H1 (cell line): ENCODE results near the gene AFF1. TPM values are rescaled to one million over a fixed set of nuclear protein-coding genes. Genes with fewer than 3 reads are reported as not detected.

Experiments
- EP300 ChIP-seq, 2 experiments: IDR thresholded peaks; 1 replicate in 1 of 2; 2 replicates in 1 of 2; pipeline ENCODE4 v1.6.1; 2011 to 2012; ENCODE audit warnings: low read depth in 2 of 2, low read length in 2 of 2, mild to moderate bottlenecking in 2 of 2, borderline replicate concordance in 1 of 2, inconsistent platforms in 1 of 2, moderate library complexity in 1 of 2
- EZH2 ChIP-seq: fragments of 200-600 bp; sonication (generic); IDR thresholded peaks from 2 replicates; pipeline ENCODE4 v1.7.1; 2012; ENCODE audit warnings: low read depth, mild to moderate bottlenecking, moderate library complexity, low read length, inconsistent platforms; ENCODE audit not compliant: severe bottlenecking
- GABPA ChIP-seq: IDR thresholded peaks from 2 replicates; pipeline ENCODE4 v1.6.1; 2011; ENCODE audit warnings: mild to moderate bottlenecking, low read length, moderate library complexity, borderline replicate concordance; ENCODE audit not compliant: insufficient read depth
- RNF2 ChIP-seq: fragments of 200-900, 300-1000 bp; sonication (generic); IDR thresholded peaks from 2 replicates; pipeline ENCODE4 v1.7.1; 2016; ENCODE audit warnings: borderline replicate concordance, low read depth, mild to moderate bottlenecking, antibody characterized with exemption, low read length; ENCODE audit not compliant: poor library complexity, severe bottlenecking; ENCODE audit errors: missing control alignments
- SIN3A ChIP-seq, 2 experiments: IDR thresholded peaks in 1 of 2; conservative IDR thresholded peaks in 1 of 2; 2 replicates each; pipeline ENCODE4 v1.6.1; 2011 to 2012; ENCODE audit warnings: low read length in 2 of 2, improper control_type of control experiment in 1 of 2, low read depth in 1 of 2, mild to moderate bottlenecking in 1 of 2
- polyA plus RNA-seq, 7 experiments: library from polyadenylated mRNA; depleted of rRNA in 3 of 7; stranded (reverse) in 5 of 7; unstranded in 2 of 7; fragments of >200 nt in 5 of 7; fragments of 200-250 nt in 2 of 7; gene quantifications; 1 replicate in 5 of 7; 2 replicates in 1 of 7; 4 replicates in 1 of 7; pipeline versions ENCODE4 v1.2.1 to v1.2.3, GENCODE V29; 2011 to 2013; ENCODE audit warnings: missing spikeins in 2 of 7, mixed read lengths in 2 of 7
- total RNA-seq: library from RNA; stranded (reverse); fragmentation: NEBNext Ultra II Directional; extraction: Animal tissue kit (Norgen Biotek cat#: 25700); gene quantifications from 2 replicates; pipeline ENCODE4 v1.2.1, GENCODE V29; 2021
- TF ChIP-seq, protein P1 (sequence below): fragments of 300-600 bp; sonication (generic); IDR thresholded peaks from 2 replicates; pipeline ENCODE4 v1.7.1; 2012; ENCODE audit warnings: low read length, moderate library complexity, mild to moderate bottlenecking, inconsistent platforms; ENCODE audit not compliant: insufficient replicate concordance

Gene AFF1
- total and polyA plus RNA-seq, 2 of the 8 experiments (the other 6 are each of a cell fraction or from before 2014, with no cell fraction given), result 14.8 to 85.5 TPM

GRCh38 chr4:87092389-87093141 is 157.8 kb downstream of the AFF1 start (continued):
- TF ChIP-seq, protein P1, sequence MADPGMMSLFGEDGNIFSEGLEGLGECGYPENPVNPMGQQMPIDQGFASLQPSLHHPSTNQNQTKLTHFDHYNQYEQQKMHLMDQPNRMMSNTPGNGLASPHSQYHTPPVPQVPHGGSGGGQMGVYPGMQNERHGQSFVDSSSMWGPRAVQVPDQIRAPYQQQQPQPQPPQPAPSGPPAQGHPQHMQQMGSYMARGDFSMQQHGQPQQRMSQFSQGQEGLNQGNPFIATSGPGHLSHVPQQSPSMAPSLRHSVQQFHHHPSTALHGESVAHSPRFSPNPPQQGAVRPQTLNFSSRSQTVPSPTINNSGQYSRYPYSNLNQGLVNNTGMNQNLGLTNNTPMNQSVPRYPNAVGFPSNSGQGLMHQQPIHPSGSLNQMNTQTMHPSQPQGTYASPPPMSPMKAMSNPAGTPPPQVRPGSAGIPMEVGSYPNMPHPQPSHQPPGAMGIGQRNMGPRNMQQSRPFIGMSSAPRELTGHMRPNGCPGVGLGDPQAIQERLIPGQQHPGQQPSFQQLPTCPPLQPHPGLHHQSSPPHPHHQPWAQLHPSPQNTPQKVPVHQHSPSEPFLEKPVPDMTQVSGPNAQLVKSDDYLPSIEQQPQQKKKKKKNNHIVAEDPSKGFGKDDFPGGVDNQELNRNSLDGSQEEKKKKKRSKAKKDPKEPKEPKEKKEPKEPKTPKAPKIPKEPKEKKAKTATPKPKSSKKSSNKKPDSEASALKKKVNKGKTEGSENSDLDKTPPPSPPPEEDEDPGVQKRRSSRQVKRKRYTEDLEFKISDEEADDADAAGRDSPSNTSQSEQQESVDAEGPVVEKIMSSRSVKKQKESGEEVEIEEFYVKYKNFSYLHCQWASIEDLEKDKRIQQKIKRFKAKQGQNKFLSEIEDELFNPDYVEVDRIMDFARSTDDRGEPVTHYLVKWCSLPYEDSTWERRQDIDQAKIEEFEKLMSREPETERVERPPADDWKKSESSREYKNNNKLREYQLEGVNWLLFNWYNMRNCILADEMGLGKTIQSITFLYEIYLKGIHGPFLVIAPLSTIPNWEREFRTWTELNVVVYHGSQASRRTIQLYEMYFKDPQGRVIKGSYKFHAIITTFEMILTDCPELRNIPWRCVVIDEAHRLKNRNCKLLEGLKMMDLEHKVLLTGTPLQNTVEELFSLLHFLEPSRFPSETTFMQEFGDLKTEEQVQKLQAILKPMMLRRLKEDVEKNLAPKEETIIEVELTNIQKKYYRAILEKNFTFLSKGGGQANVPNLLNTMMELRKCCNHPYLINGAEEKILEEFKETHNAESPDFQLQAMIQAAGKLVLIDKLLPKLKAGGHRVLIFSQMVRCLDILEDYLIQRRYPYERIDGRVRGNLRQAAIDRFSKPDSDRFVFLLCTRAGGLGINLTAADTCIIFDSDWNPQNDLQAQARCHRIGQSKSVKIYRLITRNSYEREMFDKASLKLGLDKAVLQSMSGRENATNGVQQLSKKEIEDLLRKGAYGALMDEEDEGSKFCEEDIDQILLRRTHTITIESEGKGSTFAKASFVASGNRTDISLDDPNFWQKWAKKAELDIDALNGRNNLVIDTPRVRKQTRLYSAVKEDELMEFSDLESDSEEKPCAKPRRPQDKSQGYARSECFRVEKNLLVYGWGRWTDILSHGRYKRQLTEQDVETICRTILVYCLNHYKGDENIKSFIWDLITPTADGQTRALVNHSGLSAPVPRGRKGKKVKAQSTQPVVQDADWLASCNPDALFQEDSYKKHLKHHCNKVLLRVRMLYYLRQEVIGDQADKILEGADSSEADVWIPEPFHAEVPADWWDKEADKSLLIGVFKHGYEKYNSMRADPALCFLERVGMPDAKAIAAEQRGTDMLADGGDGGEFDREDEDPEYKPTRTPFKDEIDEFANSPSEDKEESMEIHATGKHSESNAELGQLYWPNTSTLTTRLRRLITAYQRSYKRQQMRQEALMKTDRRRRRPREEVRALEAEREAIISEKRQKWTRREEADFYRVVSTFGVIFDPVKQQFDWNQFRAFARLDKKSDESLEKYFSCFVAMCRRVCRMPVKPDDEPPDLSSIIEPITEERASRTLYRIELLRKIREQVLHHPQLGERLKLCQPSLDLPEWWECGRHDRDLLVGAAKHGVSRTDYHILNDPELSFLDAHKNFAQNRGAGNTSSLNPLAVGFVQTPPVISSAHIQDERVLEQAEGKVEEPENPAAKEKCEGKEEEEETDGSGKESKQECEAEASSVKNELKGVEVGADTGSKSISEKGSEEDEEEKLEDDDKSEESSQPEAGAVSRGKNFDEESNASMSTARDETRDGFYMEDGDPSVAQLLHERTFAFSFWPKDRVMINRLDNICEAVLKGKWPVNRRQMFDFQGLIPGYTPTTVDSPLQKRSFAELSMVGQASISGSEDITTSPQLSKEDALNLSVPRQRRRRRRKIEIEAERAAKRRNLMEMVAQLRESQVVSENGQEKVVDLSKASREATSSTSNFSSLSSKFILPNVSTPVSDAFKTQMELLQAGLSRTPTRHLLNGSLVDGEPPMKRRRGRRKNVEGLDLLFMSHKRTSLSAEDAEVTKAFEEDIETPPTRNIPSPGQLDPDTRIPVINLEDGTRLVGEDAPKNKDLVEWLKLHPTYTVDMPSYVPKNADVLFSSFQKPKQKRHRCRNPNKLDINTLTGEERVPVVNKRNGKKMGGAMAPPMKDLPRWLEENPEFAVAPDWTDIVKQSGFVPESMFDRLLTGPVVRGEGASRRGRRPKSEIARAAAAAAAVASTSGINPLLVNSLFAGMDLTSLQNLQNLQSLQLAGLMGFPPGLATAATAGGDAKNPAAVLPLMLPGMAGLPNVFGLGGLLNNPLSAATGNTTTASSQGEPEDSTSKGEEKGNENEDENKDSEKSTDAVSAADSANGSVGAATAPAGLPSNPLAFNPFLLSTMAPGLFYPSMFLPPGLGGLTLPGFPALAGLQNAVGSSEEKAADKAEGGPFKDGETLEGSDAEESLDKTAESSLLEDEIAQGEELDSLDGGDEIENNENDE, result no peak
- no peak for TF ChIP-seq RNF2
- no peak for TF ChIP-seq EP300 (IDR thresholded peaks at IDR 0.05; ENCODE audit: borderline replicate concordance in 1 of 2, low read depth in 2 of 2, low read length in 2 of 2)
- TF ChIP-seq EZH2, result no peak
- TF ChIP-seq SIN3A (conservative IDR thresholded peaks at IDR 0.05 in 1 of 2, IDR thresholded peaks at IDR 0.05 in 1 of 2; ENCODE audit: low read depth in 1 of 2, low read length in 2 of 2), result no peak
- no peak for TF ChIP-seq GABPA
